ENCODE measurements around the gene FAM120AOS.
"Not testable (repeated sequence)": the region's sequence is repeated elsewhere in the genome, so short reads cannot be mapped to it uniquely, and the experiment has no call there.

The FAM120AOS gene

GRCh38 chr9:93466416-93467061 is 13.2 kb upstream of the FAM120AOS start:
- DNase-seq: no peak

DNA sequence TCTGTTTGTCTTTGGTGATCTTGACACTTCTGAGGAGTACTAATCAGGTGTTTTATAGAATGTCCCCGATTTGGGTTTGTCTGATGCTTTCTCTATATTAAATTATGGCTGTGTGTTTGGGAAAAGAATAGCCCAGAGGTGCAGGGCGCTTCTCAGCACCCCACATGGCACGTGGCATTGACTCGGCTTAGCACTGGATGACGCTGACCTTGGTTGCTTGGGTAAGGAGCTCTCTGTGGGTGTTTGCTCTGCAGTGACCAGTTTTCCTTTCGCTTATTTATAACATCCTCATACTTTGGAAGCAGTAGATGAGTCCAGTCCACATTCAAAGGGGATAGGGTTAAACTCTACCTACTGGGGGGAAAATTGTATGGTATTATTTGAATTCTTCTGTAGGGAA is 12.5 kb upstream of the FAM120AOS start:
- no peak for DNase-seq

DNA sequence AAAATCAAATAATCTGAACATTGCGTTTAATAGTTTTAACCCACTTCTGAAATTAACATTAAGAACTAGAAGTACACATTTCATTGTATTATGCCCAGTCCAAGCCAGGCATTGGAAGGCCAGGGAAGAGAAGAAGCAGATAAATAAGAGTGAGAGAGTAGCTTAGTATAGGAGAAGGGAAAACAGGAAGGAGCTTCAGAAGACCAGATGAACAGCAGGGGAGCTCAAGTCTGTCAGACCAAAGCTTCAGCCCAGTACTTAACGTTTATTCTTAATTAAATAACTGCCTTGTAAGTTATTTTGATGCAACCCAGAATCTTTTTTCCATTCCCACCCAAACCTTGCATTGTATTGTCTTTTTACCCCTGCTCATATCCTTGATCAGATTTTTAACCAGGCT is 11.5 kb upstream of the FAM120AOS start:
- DNase-seq: no peak

DNA sequence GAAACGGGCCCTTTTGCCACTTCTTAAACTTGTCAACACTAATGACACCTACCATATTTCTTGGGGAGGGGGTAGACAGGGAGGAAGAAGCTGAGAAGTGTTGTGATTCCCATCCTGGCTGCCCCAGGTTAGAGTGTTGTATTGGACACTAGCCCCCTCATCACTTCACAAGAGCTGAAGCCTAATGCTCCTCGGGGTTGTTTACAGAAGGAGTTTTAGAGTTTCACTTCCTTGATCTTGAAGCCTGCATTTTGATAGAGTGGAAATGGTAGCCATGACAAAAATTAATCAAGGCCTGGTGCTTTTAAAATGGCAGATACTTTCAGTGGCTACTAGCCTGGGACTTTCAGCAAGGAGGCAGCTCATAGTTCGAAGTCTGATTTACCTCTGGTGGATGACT is 11.0 kb upstream of the FAM120AOS start:
- DNase-seq: no peak

- no peak for DNase-seq
Observed at GRCh38 chr9:93463638-93464248, 10.4 kb upstream of the FAM120AOS start.

DNA sequence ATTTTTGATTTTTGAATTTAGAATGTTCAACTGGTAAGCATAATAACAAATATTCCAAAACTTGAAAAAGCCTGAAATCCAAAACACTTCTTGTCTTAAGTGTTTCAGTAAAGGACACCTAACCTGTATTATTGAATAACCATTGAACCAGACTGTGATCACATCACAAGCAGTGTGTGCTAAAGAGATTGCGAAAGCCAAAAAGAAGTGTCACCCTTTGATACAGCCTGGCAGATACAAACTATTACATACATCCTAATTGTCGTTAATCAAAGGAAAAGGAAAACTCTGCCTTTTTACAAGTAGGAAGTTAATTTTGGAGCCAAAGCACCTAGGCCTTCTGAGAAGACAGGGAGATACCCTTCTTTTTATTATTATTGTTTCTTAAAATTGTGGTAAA is 8.4 kb upstream of the FAM120AOS start:
- no peak for DNase-seq

- no peak for DNase-seq
Observed at GRCh38 chr9:93461414-93461743, 8.0 kb upstream of the FAM120AOS start.

- DNase-seq: no peak
Observed at GRCh38 chr9:93460689-93461413, 7.5 kb upstream of the FAM120AOS start.

GRCh38 chr9:93459432-93459847 is 6.1 kb upstream of the FAM120AOS start:
- no peak for DNase-seq

DNA sequence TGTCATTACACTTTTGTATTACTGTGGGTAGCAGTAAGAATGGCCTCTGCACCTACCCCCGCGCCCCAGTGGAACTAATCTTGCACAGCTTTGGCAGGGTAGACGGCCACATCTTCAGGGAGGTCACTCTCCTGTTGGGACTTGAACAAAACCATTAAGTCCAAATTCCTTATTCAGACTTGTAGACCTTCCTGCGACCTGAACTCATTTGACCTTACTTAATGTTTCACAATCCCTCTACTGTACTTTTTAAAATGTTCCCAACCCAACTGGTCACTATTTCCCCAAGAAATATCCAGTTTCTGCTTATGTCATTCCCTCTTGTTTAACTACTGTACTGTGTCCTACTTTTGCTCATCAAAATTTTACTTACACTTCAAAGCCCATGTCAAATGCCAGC is 5.3 kb upstream of the FAM120AOS start:
- no peak for DNase-seq

GRCh38 chr9:93457006-93457405 is 3.6 kb upstream of the FAM120AOS start:
- DNase-seq: no peak

DNA sequence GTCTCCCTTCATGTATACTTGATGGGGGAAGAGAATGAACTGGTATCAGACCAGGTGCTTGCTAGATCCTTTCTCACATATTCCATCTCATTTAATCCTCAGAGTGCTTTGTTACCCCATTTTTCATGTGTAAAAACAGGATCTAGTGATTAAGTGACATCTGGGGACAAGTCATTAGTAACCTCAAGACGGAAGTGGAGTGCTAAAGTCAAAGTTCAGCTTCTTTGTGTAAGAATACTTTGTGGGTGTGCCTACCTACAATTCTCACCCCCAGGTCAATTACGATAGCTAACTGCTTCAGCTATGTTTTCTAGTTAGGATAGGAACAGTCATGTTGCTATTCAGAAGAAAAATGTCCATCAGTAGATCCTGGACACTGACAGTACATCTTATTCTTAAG is 3.1 kb upstream of the FAM120AOS start:
- DNase-seq: no peak

DNA sequence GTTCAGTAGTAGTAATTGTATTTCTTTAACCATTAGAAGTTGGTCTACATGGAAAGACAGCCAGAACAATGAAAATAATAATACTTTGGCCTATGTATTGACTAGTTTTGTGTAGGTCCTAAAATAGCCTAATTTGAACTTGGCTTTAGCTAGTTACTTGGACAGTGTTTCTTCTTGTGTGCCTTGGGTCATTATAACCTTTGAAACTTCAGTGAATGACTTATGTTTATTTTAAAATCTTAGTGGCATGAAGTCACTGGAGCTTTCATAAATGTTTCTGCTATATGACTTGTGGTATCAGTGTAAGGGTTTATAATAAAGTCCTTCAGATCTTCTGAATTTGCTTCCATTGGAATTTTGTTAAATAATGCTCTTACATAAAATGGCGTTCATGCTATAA is 2.6 kb upstream of the FAM120AOS start:
- DNase-seq: no peak

- no peak for DNase-seq
Observed at GRCh38 chr9:93452710-93453046, 703 bp downstream of the FAM120AOS start.

- no peak for DNase-seq
Observed at GRCh38 chr9:93451849-93452709, 1.3 kb downstream of the FAM120AOS start.

DNA sequence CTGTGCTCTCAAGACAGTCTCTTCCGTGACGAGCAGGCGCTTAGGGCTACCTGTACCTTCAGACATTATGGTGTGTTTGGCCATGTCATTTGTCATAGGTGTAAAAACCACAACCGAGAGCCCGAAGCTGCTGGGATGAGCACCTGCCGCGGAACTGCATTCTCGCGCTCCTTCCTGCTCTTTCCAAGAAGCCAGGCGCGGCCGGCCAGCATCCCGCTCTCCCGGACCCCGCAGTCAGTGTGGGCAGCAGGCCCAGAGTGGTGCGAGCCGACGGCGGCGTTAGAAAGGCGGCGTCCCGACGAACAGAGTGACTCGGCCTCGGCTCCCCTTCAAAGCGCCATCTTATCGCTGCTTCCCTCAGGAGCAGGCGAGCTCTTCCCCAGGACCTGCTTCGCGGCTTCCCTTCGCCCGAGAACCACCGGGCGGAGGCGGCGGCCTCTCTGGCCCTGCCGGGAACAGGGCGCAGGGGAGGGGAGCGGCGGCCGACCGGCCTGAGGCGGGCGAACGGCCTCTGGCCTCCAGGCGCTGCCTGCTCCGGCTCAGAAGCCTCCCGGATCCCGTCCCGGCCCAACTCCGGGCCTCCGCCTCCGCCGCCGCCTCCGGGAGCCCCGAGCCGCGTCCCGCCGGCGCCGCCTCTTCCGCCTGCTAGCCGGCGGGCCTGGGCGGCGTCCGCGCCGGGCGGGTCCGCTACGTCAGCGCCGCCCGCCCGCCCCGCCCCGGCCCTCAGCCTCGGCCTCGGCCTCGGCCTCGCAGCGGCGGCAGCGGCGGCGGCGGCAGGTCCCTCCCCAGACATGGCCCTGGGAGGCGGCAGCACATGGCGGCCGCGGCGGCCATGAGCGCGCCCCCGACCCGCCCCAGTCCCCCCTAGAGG is 2.2 kb downstream of the FAM120AOS start, which contains the start of gene FAM120A:
Gene FAM120A (plus strand): TSS at position 741 of the 871 bp plus-strand sequence. CDS start 231 bp downstream, outside the sequence.
- DNase-seq: peak; percentile 83

- DNase-seq: no peak
Observed at GRCh38 chr9:93447655-93448054, 5.7 kb downstream of the FAM120AOS start.

DNA sequence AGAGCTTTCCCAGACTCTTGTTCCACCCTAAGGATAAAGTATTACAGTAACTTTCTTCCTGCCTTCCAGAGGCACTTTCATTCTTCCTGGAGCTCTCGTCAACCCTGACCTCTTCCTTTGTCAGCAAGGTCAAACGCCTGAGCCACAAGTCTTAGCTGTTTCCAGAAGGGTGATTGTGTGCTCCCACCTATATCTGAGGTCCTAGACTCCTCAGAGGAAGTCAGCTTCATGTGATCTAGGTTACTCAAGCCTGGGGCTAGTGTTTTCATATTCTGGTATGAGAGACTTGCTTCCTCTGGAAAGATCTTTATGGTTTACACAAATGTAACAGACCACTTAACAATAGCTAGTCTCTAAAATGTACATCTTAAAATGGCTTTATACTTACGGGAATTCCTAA is 7.3 kb downstream of the FAM120AOS start:
- DNase-seq: no peak

DNA sequence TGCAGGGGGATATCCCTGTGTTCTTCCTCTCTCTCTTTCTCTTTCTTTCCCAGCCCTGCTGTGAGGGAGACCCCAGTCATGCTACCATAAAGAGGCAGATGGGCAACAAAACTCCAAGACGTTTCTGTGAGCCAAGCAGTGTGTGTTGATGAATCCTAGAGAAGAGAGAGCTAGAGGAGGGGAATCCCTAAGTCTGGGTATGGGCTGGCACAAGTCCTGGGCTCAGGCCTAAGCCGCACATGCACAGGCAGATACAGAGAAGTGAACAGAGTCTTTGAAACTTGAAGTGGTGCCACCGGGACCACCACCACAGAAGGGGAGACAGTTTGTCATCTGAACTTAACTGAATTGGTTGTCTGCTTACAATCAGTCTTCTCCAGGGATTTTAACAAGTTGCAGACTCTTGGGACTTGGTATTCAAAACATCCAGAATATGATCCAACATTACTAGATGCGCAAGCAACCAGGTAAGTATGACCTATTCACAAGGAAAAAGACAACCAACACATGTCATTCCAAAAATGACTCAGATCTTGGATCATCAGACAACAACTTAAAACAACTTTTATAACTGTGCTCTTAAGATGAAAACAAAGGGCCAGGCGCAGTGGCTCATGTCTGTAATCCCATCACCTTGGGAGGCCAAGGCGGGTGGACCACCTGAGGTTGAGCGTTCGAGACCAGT is 12.3 kb downstream of the FAM120AOS start:
- no peak for DNase-seq

DNA sequence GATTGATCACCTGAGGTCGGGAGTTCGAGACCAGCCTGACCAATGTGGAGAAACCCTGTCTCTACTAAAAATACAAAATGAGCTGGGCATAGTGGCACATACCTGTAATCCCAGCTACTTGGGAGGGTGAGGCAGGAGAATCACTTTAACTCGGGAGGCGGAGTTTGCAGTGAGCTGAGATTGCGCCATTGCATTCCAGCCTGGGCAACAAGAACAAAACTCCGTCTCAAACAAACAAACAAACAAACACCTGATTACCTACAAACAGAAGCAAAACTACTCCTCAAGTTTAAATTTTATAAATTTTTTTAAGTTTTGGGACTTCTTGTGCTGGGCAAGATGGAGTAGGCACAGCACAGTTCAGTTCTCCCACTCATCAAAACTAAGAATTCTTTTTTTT is 14.1 kb downstream of the FAM120AOS start:
- not testable (repeated sequence) for DNase-seq

DNA sequence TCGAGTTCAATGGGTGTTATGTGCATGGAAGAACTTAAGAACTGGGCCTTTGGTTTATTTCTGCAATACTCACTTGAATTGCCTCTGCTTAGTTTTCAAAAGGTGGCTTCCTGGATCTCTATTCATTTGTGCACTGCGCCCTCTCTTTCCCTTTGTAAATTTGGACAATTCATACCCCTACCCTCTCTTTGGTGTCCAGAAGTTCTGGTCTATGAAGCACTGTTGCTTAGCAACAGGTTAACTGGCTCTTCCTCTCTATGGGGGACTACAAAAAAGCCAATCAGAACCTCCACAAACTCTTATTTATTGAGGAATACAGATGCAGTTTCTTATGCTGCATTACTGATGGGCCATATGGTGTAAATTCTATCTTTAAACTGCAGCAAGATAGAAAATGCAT is 15.4 kb downstream of the FAM120AOS start:
- DNase-seq: no peak

Measured in left hindlimb (tissue), 1 donor.